ENCODE data around the gene SLC22A7. TPM values are rescaled to one million over a fixed set of nuclear protein-coding genes. Genes with fewer than 3 reads are reported as not detected.

The SLC22A7 gene
- total RNA-seq, 4 donors from 2014 or later: 0.42 TPM; not detected in 3

DNA sequence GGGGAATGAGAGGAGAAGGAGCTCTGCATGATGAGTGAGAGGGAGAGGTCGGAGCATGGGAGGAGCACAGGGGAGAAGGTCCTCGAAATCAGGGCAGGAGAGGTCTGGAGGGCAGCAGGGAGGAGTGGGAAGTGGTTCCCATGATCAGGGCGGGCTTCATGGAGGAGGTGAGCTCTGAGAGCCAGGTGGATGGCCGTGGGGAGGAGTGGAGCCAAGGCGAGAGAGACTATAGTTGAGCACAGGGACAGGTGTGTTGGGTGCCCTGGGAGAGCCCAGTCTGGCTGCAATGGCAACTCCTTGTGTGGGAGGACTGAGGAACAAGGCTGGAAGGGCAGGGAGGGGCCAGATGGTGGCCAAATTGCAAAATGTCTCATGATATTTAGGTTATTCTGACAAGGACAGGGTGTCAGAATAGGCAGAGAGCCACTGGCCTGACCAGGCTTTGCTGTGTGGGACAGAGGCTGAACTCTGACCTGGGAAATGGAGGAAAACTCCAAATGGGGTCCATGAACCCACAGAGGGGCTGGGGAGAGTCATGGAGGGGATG, 33.4 kb upstream of the SLC22A7 start:
- intact Hi-C loops (cut with DNase I; ENCODE audit: low total_unique reads): no loop called here
- H3K27ac ChIP-seq: no peak overlapping the region
- no peaks in the 10 kb centered on the region for H3K36me3 ChIP-seq
- H3K27me3 ChIP-seq: peaks cover 5 to 7% (median 7%) of the 10 kb centered on the region in 3 donors
- peaks cover 0 to 6% of the 10 kb centered on the region in 2 donors for H3K4me1 ChIP-seq
- no peak for TF ChIP-seq CTCF (IDR thresholded peaks at IDR 0.05 in 4 of 5, conservative IDR thresholded peaks at IDR 0.05 in 1 of 5)
- TF ChIP-seq POLR2A (IDR thresholded peaks at IDR 0.05): no peak
- ATAC-seq (no peak), DNase-seq (no peak)
- in situ Hi-C loops (cut with MboI; ENCODE audit: low sequenced_read_pairs in 4 of 4): no loop called here
- no peaks in the 10 kb centered on the region for H3K9me3 ChIP-seq
- H3K4me3 ChIP-seq: no peak overlapping the region

GRCh38 chr6:43265564-43265963, 32.5 kb upstream of the SLC22A7 start:
- no peak overlapping the region for H3K27ac ChIP-seq
- DNase-seq (no peak), ATAC-seq (no peak)
- H3K36me3 ChIP-seq: no peaks in the 10 kb centered on the region
- H3K4me3 ChIP-seq: no peak overlapping the region
- H3K27me3 ChIP-seq: peaks cover 8 to 13% (median 12%) of the 10 kb centered on the region in 3 donors
- TF ChIP-seq CTCF (IDR thresholded peaks at IDR 0.05 in 4 of 5, conservative IDR thresholded peaks at IDR 0.05 in 1 of 5): no peak
- no peak for TF ChIP-seq POLR2A (IDR thresholded peaks at IDR 0.05)
- H3K4me1 ChIP-seq: peaks cover 0 to 8% of the 10 kb centered on the region in 2 donors
- H3K9me3 ChIP-seq: no peaks in the 10 kb centered on the region
- intact Hi-C loops (cut with DNase I; ENCODE audit: low total_unique reads) (no loop called here), in situ Hi-C loops (cut with MboI; ENCODE audit: low sequenced_read_pairs in 4 of 4) (no loop called here)

DNA sequence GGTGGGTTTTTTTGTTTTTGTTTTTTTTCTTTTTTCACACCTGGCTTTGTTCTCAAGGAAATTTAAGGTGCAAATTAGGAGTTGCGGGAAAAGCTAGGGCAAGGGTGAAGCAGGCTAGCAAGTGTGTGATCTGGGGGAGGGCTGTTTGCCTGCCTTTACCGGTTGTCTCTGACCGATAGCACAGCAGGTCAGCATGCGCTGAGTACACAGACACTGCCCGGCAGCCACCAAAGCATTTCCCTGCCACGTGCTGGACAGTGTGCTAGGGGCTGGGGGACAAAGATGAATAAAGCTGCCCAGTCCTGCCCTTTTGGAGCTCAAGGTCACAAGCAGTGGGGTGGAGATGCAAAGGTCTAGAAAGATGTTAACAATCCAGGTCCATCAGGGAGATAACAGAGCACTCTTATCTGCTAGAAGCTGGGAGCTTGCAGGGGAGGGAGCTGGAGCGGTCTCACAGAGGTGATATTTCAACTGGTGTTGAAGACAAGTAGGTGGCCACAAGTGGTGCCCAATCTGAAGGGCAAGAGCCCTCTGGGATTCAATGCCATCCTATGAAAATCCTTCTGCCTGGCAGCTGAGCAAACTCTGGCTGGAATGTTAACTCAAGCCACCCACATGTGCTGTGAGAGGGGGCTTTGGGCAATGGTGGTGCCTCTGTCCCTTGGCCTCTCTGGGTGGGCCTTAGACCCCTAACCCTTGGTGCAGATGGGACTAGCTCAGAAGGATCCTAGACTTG, 30.3 kb upstream of the SLC22A7 start:
- intact Hi-C loops (cut with DNase I; ENCODE audit: low total_unique reads): no loop called here
- no peak for TF ChIP-seq POLR2A (IDR thresholded peaks at IDR 0.05)
- no peak for TF ChIP-seq CTCF (IDR thresholded peaks at IDR 0.05 in 4 of 5, conservative IDR thresholded peaks at IDR 0.05 in 1 of 5)
- peaks cover 12 to 13% (median 12%) of the 10 kb centered on the region in 3 donors for H3K27me3 ChIP-seq
- in situ Hi-C loops (cut with MboI; ENCODE audit: low sequenced_read_pairs in 4 of 4): no loop called here
- H3K27ac ChIP-seq: no peak overlapping the region
- no peaks in the 10 kb centered on the region for H3K9me3 ChIP-seq
- H3K4me3 ChIP-seq: no peak overlapping the region
- H3K36me3 ChIP-seq: no peaks in the 10 kb centered on the region
- no peak for DNase-seq
- H3K4me1 ChIP-seq: peaks cover 0 to 8% of the 10 kb centered on the region in 2 donors
- ATAC-seq: no peak

GRCh38 chr6:43268355-43268700, 29.7 kb upstream of the SLC22A7 start:
- H3K4me1 ChIP-seq: peaks cover 0 to 8% of the 10 kb centered on the region in 2 donors
- no peak for TF ChIP-seq POLR2A (IDR thresholded peaks at IDR 0.05)
- no peak for TF ChIP-seq CTCF (IDR thresholded peaks at IDR 0.05 in 4 of 5, conservative IDR thresholded peaks at IDR 0.05 in 1 of 5)
- intact Hi-C loops (cut with DNase I; ENCODE audit: low total_unique reads): no loop called here
- ATAC-seq (no peak), DNase-seq (no peak)
- peak overlapping the region in 1 of 4 donors; percentile 31 for H3K27ac ChIP-seq
- H3K9me3 ChIP-seq: no peaks in the 10 kb centered on the region
- H3K27me3 ChIP-seq: peaks cover 12 to 13% (median 12%) of the 10 kb centered on the region in 3 donors
- no peaks in the 10 kb centered on the region for H3K36me3 ChIP-seq
- in situ Hi-C loops (cut with MboI; ENCODE audit: low sequenced_read_pairs in 4 of 4): no loop called here
- no peak overlapping the region for H3K4me3 ChIP-seq

Data from gastrocnemius medialis (tissue), 4 donors.